Measurements from ENCODE around the gene MYH11. TPM values are rescaled to one million over a fixed set of nuclear protein-coding genes. Genes with fewer than 3 reads are reported as not detected.
A peak's percentile ranks its signal among the peaks of the same experiment; 100 is the strongest.

The MYH11 gene
- polyA plus RNA-seq, 3 donors: 0.06 TPM; not detected in 2

DNA sequence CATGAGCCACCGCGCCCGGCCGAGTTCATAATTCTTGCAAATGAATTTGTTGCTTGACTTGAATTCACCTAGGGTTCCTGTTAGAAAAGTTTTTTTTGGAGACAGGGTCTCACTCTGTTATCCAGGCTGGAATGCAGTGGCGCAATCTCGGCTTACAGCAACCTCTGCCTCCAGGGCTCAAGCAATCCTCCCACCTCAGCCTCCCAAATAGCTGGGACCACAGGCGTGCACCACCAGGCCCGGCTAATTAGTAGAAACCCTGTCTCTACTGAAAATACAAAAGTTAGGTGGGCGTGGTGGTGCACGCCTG lies 99.8 kb downstream of the MYH11 start:
- Mint-ChIP-seq H3K4me1 (no peaks in the 10 kb centered on the region), H3K27me3 (ENCODE audit: low read depth in 3 of 3) (peaks cover 3 to 7% (median 4%) of the 10 kb centered on the region in 3 donors), H3K4me3 (no peak overlapping the region), H3K9me3 (no peaks in the 10 kb centered on the region), H3K36me3 (no peaks in the 10 kb centered on the region), H3K27ac (no peak overlapping the region)
- Histone ChIP-seq H4K20me1 (ENCODE audit: insufficient read depth, low read length) (no peaks in the 10 kb centered on the region), H3K9ac (ENCODE audit: insufficient read depth, low read length, poor library complexity, severe bottlenecking) (no peak overlapping the region), H3K4me3 (replicated peaks in 1 of 3; ENCODE audit: low read depth in 2 of 3, low read length in 3 of 3) (no peak overlapping the region), H3K27ac (ENCODE audit: low read depth in 1 of 2, low read length in 2 of 2) (no peak overlapping the region), H3K36me3 (replicated peaks in 1 of 2; ENCODE audit: control insufficient read depth in 1 of 2, insufficient read depth in 2 of 2, low read length in 2 of 2) (no peaks in the 10 kb centered on the region), H3K79me2 (ENCODE audit: insufficient read depth, low read length) (no peaks in the 10 kb centered on the region), H3K9me3 (replicated peaks in 1 of 2; ENCODE audit: control insufficient read depth in 1 of 2, insufficient read depth in 1 of 2, low read length in 2 of 2) (no peaks in the 10 kb centered on the region), H3K4me2 (replicated peaks; ENCODE audit: extremely low read depth, low read length, poor library complexity, severe bottlenecking) (no peak overlapping the region), H3K27me3 (ENCODE audit: control insufficient read depth in 2 of 2, insufficient read depth in 2 of 2, low read length in 2 of 2) (no peaks in the 10 kb centered on the region), H3K4me1 (ENCODE audit: control insufficient read depth in 1 of 2, insufficient read depth in 2 of 2, low read length in 2 of 2) (no peaks in the 10 kb centered on the region), H2AFZ (ENCODE audit: insufficient read depth, low read depth, low read length, poor library complexity, severe bottlenecking) (no peak overlapping the region)
- intact Hi-C loops (cut with micrococcal nuclease): no loop called here
- TF ChIP-seq, protein P1, sequence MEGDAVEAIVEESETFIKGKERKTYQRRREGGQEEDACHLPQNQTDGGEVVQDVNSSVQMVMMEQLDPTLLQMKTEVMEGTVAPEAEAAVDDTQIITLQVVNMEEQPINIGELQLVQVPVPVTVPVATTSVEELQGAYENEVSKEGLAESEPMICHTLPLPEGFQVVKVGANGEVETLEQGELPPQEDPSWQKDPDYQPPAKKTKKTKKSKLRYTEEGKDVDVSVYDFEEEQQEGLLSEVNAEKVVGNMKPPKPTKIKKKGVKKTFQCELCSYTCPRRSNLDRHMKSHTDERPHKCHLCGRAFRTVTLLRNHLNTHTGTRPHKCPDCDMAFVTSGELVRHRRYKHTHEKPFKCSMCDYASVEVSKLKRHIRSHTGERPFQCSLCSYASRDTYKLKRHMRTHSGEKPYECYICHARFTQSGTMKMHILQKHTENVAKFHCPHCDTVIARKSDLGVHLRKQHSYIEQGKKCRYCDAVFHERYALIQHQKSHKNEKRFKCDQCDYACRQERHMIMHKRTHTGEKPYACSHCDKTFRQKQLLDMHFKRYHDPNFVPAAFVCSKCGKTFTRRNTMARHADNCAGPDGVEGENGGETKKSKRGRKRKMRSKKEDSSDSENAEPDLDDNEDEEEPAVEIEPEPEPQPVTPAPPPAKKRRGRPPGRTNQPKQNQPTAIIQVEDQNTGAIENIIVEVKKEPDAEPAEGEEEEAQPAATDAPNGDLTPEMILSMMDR (IDR thresholded peaks at IDR 0.05): no peak
- no peak for DNase-seq
- 91% methylated on average over 8 of the region's 10 CpGs for WGBS (ENCODE audit: insufficient coverage)

DNA sequence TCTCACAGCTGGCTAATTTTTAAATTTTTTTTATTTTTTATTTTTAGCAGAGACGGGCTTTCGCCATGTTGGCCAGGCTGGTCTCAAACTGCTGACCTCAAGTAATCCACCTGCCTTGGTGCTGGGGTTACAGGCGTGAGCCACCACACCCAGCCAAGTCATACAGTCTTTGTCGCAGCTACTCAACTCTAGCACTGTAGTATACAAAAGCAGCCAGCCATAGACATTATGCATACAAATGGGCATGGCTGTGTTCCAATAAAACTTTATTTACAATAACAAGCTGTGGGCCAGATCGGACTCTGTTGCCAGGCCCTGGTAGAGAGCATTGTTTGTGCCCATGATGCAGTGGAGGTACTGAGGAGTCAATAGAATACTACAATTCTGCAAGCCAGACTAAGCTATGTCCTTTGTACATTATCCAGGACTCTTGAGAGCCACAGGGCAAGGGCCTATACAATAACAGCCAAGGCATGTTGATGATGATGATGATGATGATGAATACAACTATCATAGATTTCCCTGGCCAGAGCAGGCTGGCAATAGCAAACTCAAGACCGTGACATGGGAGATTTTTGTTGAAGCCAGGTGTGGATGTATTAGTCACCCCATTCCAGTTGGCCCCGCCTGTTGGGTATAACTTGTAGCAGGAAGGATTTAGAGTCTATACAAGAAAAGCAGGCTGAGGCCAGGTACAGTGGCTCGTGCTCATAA lies 101.8 kb downstream of the MYH11 start:
- peaks cover 1 to 8% (median 3%) of the 10 kb centered on the region in 3 donors for H3K27me3 Mint-ChIP-seq (ENCODE audit: low read depth in 3 of 3)
- no peaks in the 10 kb centered on the region for H3K36me3 Mint-ChIP-seq
- H3K4me1 Mint-ChIP-seq: no peaks in the 10 kb centered on the region
- H3K4me2 ChIP-seq (replicated peaks; ENCODE audit: extremely low read depth, low read length, poor library complexity, severe bottlenecking): no peak overlapping the region
- DNase-seq: no peak
- H3K9ac ChIP-seq (ENCODE audit: insufficient read depth, low read length, poor library complexity, severe bottlenecking): no peak overlapping the region
- no peaks in the 10 kb centered on the region for H3K27me3 ChIP-seq (ENCODE audit: control insufficient read depth in 2 of 2, insufficient read depth in 2 of 2, low read length in 2 of 2)
- H3K4me1 ChIP-seq (ENCODE audit: control insufficient read depth in 1 of 2, insufficient read depth in 2 of 2, low read length in 2 of 2): no peaks in the 10 kb centered on the region
- no peak overlapping the region for H3K4me3 Mint-ChIP-seq
- no peaks in the 10 kb centered on the region for H3K9me3 ChIP-seq (replicated peaks in 1 of 2; ENCODE audit: control insufficient read depth in 1 of 2, insufficient read depth in 1 of 2, low read length in 2 of 2)
- intact Hi-C loops (cut with micrococcal nuclease): no loop called here
- H3K4me3 ChIP-seq (replicated peaks in 1 of 3; ENCODE audit: low read depth in 2 of 3, low read length in 3 of 3): no peak overlapping the region
- 100% methylated on average over 6 of the region's 8 CpGs for WGBS (ENCODE audit: insufficient coverage)
- H3K27ac ChIP-seq (ENCODE audit: low read depth in 1 of 2, low read length in 2 of 2): no peak overlapping the region
- H2AFZ ChIP-seq (ENCODE audit: insufficient read depth, low read depth, low read length, poor library complexity, severe bottlenecking): no peak overlapping the region
- TF ChIP-seq, protein P1 (IDR thresholded peaks at IDR 0.05): no peak
- H3K27ac Mint-ChIP-seq: peak overlapping the region in 1 of 7 donors; percentile 27
- H3K9me3 Mint-ChIP-seq: no peaks in the 10 kb centered on the region
- H3K36me3 ChIP-seq (replicated peaks in 1 of 2; ENCODE audit: control insufficient read depth in 1 of 2, insufficient read depth in 2 of 2, low read length in 2 of 2): no peaks in the 10 kb centered on the region
- no peaks in the 10 kb centered on the region for H4K20me1 ChIP-seq (ENCODE audit: insufficient read depth, low read length)
- H3K79me2 ChIP-seq (ENCODE audit: insufficient read depth, low read length): no peaks in the 10 kb centered on the region
